ENCODE data around the gene PLAC9. TPM values are rescaled to one million over a fixed set of nuclear protein-coding genes. Genes with fewer than 3 reads are reported as not detected.
"Not testable (repeated sequence)": the region's sequence is repeated elsewhere in the genome, so short reads cannot be mapped to it uniquely, and the experiment has no call there.

PLAC9 gene
- total and polyA plus RNA-seq, 12 donors: 1.8 to 67.6 (median 24.0) TPM

DNA sequence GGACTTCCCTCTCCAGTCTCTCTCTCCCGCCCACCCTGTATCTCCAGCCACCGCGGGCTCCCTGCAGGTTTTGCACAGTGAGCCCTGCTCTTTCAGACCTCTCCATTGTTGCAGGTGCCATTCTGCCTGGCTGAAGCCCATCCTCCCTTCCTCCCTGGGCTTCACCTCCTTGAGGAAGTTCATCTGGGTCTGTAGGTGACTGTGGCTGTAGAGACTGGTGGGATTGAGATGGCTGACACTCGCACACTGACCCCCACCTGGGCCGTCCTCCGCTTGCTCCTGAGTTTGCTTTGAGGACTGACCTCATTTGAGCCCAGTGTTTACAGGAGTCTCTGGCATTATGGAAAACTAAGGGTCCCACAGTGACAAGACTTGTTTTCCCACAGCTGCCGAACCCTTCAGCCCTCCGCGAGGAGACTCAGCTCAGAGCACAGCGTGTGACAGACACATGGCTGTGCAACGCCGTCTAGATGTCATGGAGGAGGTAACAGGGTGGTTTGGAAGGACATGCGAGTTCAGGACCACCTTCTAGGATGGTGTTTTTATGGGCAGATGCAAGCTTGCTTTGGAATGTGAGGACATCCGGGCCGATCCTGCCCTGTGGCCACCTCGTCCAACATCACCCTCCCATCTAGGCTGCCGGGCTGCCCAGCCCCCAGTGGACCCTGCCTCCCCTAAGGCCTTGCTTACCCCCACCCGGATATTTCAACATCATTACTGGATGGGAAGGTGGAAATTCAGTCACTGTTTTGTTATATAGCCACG lies 9.3 kb downstream of the PLAC9 start:
- H3K4me1 ChIP-seq (replicated peaks in 1 of 2): peaks cover 0 to 8% of the 10 kb centered on the region in 2 donors
- DNase-seq: no peak
- TF ChIP-seq POLR2A (IDR thresholded peaks at IDR 0.05): no peak
- TF ChIP-seq, protein P1, sequence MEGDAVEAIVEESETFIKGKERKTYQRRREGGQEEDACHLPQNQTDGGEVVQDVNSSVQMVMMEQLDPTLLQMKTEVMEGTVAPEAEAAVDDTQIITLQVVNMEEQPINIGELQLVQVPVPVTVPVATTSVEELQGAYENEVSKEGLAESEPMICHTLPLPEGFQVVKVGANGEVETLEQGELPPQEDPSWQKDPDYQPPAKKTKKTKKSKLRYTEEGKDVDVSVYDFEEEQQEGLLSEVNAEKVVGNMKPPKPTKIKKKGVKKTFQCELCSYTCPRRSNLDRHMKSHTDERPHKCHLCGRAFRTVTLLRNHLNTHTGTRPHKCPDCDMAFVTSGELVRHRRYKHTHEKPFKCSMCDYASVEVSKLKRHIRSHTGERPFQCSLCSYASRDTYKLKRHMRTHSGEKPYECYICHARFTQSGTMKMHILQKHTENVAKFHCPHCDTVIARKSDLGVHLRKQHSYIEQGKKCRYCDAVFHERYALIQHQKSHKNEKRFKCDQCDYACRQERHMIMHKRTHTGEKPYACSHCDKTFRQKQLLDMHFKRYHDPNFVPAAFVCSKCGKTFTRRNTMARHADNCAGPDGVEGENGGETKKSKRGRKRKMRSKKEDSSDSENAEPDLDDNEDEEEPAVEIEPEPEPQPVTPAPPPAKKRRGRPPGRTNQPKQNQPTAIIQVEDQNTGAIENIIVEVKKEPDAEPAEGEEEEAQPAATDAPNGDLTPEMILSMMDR (IDR thresholded peaks at IDR 0.05): no peak
- H3K36me3 ChIP-seq (replicated peaks in 1 of 2): no peaks in the 10 kb centered on the region
- 54 to 66% (median 59%) methylated on average over 19 of the region's 19 CpGs for WGBS, 4 donors
- H3K4me3 ChIP-seq: no peak overlapping the region
- H3K27ac ChIP-seq: no peak overlapping the region
- intact Hi-C loops (cut with DNase I): loop anchor here in 1 of 2 donors (5.0 kb wide), 1 partner anchor 80 kb away; no protein-coding TSS in a partner anchor
- no peaks in the 10 kb centered on the region for H3K9me3 ChIP-seq (replicated peaks in 1 of 3)
- no peaks in the 10 kb centered on the region for H3K27me3 ChIP-seq

DNA sequence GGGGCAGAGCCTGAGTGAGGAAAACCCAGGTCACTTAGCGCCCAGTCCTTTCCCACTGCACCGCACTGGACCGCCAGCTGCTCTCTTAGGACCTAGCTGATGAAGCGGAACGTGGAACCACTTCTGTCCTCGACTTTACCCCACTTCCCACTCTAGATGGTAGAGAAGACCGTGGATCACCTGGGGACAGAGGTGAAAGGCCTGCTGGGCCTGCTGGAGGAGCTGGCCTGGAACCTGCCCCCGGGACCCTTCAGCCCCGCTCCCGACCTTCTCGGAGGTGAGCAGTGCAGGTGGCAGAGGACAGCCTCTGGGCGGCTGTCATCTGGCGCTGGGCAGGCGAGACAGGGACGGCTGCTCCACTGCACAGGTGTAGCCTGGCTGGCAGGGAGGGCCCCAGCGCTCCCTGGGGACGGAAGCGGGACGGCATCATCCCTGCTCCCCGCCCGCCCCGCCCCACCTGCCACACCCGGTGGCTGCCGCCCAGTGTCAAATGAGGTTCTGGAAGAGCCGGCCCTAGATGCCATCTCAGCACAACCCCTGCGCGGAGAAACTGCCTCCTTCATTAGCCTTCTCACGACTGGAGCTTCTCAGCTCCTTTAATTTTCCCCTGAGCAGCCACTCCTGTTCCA lies 11.7 kb downstream of the PLAC9 start:
- H3K27me3 ChIP-seq: no peaks in the 10 kb centered on the region
- intact Hi-C loops (cut with DNase I): loop anchor here in 1 of 2 donors (5.0 kb wide), 1 partner anchor 78 kb away; no protein-coding TSS in a partner anchor
- peaks cover 0 to 8% of the 10 kb centered on the region in 2 donors for H3K4me1 ChIP-seq (replicated peaks in 1 of 2)
- no peaks in the 10 kb centered on the region for H3K9me3 ChIP-seq (replicated peaks in 1 of 3)
- 25 to 45% (median 38%) methylated on average over 9 to 28 of the region's 28 CpGs for whole genome bisulfite sequencing, 4 donors
- no peak overlapping the region for H3K4me3 ChIP-seq
- H3K27ac ChIP-seq: no peak overlapping the region
- H3K36me3 ChIP-seq (replicated peaks in 1 of 2): no peaks in the 10 kb centered on the region
- DNase-seq: no peak
- TF ChIP-seq, protein P1 (IDR thresholded peaks at IDR 0.05): peak in 1 of 6 experiments; percentile 24
- TF ChIP-seq POLR2A (IDR thresholded peaks at IDR 0.05): no peak

DNA sequence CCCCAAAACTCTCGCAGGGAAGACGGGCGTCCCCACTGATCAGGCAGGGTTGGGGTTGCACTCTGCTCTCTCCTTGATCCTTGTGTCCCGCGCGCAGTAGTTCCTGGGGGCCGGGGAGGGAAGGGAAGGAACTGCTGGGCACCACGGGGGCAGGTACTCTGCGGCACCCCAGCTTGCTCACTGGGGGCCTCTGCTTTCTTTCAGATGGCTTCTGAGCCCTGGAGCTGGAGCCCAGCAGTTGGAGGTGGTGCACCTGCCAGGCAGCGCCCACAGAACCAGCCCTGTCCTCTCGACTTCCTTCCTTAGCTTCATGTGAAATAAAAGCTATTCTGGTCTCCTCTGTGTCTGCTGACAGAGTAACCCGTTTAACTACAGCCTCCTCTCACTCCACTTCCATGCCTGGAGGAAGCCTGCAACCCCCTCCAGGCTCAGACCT lies 12.2 kb downstream of the PLAC9 start:
- no peaks in the 10 kb centered on the region for H3K36me3 ChIP-seq (replicated peaks in 1 of 2)
- DNase-seq: peak in 1 of 7 donors; percentile 41
- 11 to 30% (median 19%) methylated on average over 9 to 12 of the region's 12 CpGs for WGBS, 4 donors
- no peak overlapping the region for H3K4me3 ChIP-seq
- TF ChIP-seq, protein P1 (IDR thresholded peaks at IDR 0.05): no peak
- TF ChIP-seq POLR2A (IDR thresholded peaks at IDR 0.05): no peak
- H3K9me3 ChIP-seq (replicated peaks in 1 of 3): no peaks in the 10 kb centered on the region
- intact Hi-C loops (cut with DNase I): loop anchor here in 1 of 2 donors (5.0 kb wide), 1 partner anchor 78 kb away; no protein-coding TSS in a partner anchor
- H3K4me1 ChIP-seq (replicated peaks in 1 of 2): peaks cover 0 to 8% of the 10 kb centered on the region in 2 donors
- H3K27ac ChIP-seq: no peak overlapping the region
- no peaks in the 10 kb centered on the region for H3K27me3 ChIP-seq

DNA sequence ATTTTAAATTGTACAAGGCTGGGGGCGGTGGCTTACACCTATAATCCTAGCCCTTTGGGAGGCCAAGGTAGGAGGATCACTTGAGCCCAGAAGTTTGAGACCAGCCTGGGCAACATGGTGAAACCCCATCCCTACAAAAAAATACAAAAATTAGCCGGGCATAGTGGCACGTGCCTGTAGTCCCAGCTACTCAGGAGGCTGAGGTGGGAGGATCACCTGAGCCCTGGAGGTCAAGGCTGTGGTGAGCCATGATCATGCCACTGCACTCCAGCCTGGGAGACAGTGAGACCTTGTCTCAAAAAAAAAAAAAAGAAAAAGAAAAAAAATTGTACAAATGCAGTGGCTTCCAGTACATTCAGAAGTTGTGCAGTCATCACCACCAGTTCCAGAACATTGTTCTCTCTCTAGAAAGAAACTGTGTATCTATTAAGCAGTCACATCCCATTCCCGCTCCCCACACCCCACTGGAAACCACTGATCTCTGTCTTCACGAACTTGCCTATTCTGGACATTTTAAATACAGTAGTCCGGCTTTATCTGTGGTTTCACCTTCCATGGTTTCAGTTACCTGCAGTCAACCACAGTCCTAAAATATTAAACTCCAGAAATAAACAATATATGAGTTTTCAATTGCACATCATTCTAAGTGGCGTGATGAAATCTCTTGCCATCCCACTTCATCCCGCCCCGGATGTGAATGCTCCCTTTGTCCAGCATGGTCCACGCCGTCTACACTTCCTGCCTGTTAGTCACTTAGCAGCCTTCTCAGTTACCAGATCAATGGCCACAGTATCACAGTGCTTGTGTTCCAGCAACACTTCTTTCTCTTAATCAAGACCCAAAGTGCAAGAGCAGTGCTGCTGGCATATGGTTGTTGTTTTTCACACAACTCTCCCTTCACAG lies 13.1 kb downstream of the PLAC9 start:
- 65 to 74% (median 69%) methylated on average over 11 of the region's 11 CpGs for WGBS, 4 donors
- DNase-seq; H3K27me3 ChIP-seq; H3K9me3 ChIP-seq (replicated peaks in 1 of 3); intact Hi-C loops (cut with DNase I); H3K4me3 ChIP-seq; H3K36me3 ChIP-seq (replicated peaks in 1 of 2); H3K4me1 ChIP-seq (replicated peaks in 1 of 2): not testable (repeated sequence)
- peak overlapping the region in 1 of 5 donors; percentile 10 for H3K27ac ChIP-seq
